ENCODE measurements around the gene ITPA.

Gene ITPA

GRCh38 chr20:3229798-3230197 is 20.5 kb downstream of the ITPA start:
- H3K4me1 ChIP-seq (ENCODE audit: low read depth, poor library complexity, severe bottlenecking) = no peaks in the 10 kb centered on the region

GRCh38 chr20:3231116-3231515 is 21.8 kb downstream of the ITPA start:
- Histone ChIP-seq H3K4me1 (ENCODE audit: low read depth, poor library complexity, severe bottlenecking) (no peaks in the 10 kb centered on the region), H3K36me3 (ENCODE audit: insufficient read depth) (no peaks in the 10 kb centered on the region), H2AFZ (ENCODE audit: low read depth) (no peak overlapping the region), H3K79me2 (ENCODE audit: insufficient read depth, low read depth) (no peaks in the 10 kb centered on the region), H3K27ac (no peak overlapping the region), H3K9ac (no peak overlapping the region), H3K27me3 (ENCODE audit: insufficient read depth, low read depth) (no peaks in the 10 kb centered on the region), H3K4me2 (no peak overlapping the region), H3K4me3 (IDR thresholded peaks at IDR 0.05; ENCODE audit: insufficient read depth, low read depth, low read length) (no peak overlapping the region), H4K20me1 (ENCODE audit: insufficient read depth) (no peaks in the 10 kb centered on the region)
- TF ChIP-seq, protein P1, sequence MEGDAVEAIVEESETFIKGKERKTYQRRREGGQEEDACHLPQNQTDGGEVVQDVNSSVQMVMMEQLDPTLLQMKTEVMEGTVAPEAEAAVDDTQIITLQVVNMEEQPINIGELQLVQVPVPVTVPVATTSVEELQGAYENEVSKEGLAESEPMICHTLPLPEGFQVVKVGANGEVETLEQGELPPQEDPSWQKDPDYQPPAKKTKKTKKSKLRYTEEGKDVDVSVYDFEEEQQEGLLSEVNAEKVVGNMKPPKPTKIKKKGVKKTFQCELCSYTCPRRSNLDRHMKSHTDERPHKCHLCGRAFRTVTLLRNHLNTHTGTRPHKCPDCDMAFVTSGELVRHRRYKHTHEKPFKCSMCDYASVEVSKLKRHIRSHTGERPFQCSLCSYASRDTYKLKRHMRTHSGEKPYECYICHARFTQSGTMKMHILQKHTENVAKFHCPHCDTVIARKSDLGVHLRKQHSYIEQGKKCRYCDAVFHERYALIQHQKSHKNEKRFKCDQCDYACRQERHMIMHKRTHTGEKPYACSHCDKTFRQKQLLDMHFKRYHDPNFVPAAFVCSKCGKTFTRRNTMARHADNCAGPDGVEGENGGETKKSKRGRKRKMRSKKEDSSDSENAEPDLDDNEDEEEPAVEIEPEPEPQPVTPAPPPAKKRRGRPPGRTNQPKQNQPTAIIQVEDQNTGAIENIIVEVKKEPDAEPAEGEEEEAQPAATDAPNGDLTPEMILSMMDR (conservative IDR thresholded peaks at IDR 0.05; ENCODE audit: low read depth, low read length) = no peak

More at GRCh38 chr20:3229798-3230197, 20.5 kb downstream of the ITPA start:
- Histone ChIP-seq H3K27ac (no peak overlapping the region), H3K4me2 (no peak overlapping the region), H3K27me3 (ENCODE audit: insufficient read depth, low read depth) (no peaks in the 10 kb centered on the region), H3K9ac (no peak overlapping the region), H3K36me3 (ENCODE audit: insufficient read depth) (no peaks in the 10 kb centered on the region), H2AFZ (ENCODE audit: low read depth) (no peak overlapping the region), H3K4me3 (IDR thresholded peaks at IDR 0.05; ENCODE audit: insufficient read depth, low read depth, low read length) (no peak overlapping the region), H3K79me2 (ENCODE audit: insufficient read depth, low read depth) (no peaks in the 10 kb centered on the region), H4K20me1 (ENCODE audit: insufficient read depth) (no peaks in the 10 kb centered on the region)
- TF ChIP-seq, protein P1 (conservative IDR thresholded peaks at IDR 0.05; ENCODE audit: low read depth, low read length) = no peak

DNA sequence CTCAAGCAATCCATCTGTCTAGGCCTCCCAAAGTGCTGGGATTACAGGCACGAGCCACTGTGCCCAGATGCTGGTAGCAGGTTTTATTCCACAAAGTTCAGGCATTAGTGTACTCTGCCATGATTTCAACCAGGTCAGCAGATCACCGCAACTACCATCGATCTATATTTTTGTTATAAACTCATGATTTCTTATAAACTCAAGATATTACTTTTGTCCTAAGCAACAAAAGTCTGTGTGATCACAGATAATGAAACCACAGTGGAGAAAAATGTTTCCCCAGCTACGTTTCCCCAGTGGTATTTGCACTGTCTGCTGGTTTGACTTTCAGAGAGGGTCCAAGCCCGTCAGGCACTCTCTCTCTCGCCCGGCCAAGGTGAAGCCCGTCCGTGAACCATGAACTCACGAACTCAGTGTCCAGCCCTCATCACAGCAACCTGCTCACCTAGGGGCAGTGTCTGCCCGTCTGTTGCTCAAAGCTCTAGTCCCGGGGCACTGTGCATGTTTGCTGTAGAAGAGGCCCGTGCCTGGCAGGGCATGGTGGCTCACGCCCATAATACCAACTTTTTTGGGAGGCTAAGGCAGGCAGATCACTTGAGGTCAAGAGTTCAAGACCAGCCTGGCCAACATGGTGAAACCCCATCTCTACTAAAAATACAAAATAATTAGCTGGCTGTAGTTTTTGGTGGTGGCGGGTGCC is 22.7 kb downstream of the ITPA start:
- Histone ChIP-seq H3K4me3 (IDR thresholded peaks at IDR 0.05; ENCODE audit: insufficient read depth, low read depth, low read length) (no peak overlapping the region), H3K27ac (no peak overlapping the region), H3K9ac (no peak overlapping the region), H3K27me3 (ENCODE audit: insufficient read depth, low read depth) (no peaks in the 10 kb centered on the region), H2AFZ (ENCODE audit: low read depth) (no peak overlapping the region), H3K36me3 (ENCODE audit: insufficient read depth) (no peaks in the 10 kb centered on the region), H3K4me1 (ENCODE audit: low read depth, poor library complexity, severe bottlenecking) (no peaks in the 10 kb centered on the region), H3K79me2 (ENCODE audit: insufficient read depth, low read depth) (no peaks in the 10 kb centered on the region), H3K4me2 (no peak overlapping the region), H4K20me1 (ENCODE audit: insufficient read depth) (no peaks in the 10 kb centered on the region)
- TF ChIP-seq, protein P1 (conservative IDR thresholded peaks at IDR 0.05; ENCODE audit: low read depth, low read length) = no peak

DNA sequence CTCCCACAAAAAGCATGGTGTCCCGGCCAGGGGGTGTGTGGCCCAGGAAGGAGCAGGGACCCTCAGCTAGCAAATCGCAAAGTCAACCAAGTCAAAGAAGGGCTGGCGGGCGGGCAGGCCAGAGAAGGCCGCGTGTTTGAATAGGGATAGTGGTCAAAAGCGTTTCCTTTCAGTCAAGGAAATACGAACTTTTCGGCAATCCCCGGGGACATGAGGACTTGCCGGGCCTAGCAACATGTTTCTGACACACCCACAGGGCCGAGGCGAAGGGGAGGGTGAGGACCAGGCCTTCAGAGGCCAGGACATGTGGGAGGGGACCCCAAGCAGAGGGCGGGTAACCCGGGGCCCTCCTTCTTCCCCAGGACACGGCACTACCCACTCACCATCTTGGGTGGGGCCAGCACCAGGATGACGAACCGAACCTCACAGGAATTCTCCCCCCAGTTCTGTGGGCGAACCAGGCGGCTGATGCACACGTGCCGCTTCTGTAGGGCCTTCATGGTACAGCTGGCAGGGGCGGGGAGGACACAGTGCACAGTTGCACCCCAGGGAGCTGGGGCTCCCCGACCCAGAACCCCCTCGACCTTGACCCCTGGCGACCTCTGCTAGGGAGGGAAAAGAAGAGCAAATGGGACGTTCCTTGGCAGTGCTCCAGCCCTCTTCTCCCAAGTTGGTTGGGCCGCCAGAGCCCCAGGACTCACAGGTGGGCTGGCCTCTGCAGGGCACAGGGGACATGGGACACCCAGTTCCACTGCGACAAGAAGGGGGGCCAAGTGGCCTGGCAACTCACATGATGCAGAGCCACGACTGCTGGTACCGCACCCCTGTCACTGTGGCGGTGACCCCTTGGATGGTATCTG is 24.1 kb downstream of the ITPA start:
- no peaks in the 10 kb centered on the region for H4K20me1 ChIP-seq (ENCODE audit: insufficient read depth)
- no peak overlapping the region for H3K4me3 ChIP-seq (IDR thresholded peaks at IDR 0.05; ENCODE audit: insufficient read depth, low read depth, low read length)
- no peak overlapping the region for H3K4me2 ChIP-seq
- no peak overlapping the region for H3K27ac ChIP-seq
- no peak overlapping the region for H3K9ac ChIP-seq
- no peaks in the 10 kb centered on the region for H3K36me3 ChIP-seq (ENCODE audit: insufficient read depth)
- TF ChIP-seq, protein P1 (conservative IDR thresholded peaks at IDR 0.05; ENCODE audit: low read depth, low read length) = no peak
- H3K79me2 ChIP-seq (ENCODE audit: insufficient read depth, low read depth) = no peaks in the 10 kb centered on the region
- no peaks in the 10 kb centered on the region for H3K27me3 ChIP-seq (ENCODE audit: insufficient read depth, low read depth)
- H3K4me1 ChIP-seq (ENCODE audit: low read depth, poor library complexity, severe bottlenecking) = no peaks in the 10 kb centered on the region
- no peak overlapping the region for H2AFZ ChIP-seq (ENCODE audit: low read depth)

Data from KMS-11 (cell line).